Activated CD4-positive, alpha-beta T cell treated with anti-CD3 and anti-CD28 coated beads for 48 hours (primary cell): ENCODE measurements around the gene TELO2.

Experiments used
- DNase-seq: peaks from one replicate; pipeline ENCODE4 v3.0.0-alpha.2; 2020

Gene TELO2

DNA sequence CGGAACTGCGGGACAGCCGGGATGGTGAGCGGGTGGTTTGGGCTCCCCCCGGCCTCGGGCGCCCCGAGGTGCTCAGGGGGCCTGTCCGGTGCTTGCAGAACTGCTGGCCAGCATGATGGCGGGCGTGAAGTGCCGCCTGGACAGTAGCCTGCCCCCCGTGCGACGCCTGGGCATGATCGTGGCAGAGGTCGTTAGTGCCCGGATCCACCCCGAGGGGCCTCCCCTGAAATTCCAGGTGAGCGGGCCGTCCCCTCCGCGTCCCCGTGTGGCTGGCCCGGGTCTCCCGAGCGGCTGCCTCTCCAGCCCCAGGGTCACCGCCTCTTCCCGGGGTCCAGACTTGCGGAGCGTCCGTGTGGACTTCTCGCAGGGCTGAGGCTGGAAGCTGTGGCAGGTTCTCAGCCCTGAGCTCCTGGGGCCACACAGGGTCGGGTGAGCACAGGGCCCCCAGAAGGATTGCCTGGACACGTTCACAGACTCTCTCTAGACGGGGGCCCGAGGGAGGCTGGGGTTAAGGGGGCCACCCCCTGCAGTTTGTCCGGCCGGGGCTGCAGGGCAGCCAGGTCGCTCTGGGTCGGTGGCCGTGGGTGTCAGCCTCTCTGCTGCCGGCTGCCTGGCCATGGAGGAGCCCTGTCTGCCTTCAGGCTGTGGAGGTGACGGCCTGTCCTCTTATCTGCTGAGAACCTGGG lies 7.4 kb downstream of the TELO2 start:
- no peak for DNase-seq

DNA sequence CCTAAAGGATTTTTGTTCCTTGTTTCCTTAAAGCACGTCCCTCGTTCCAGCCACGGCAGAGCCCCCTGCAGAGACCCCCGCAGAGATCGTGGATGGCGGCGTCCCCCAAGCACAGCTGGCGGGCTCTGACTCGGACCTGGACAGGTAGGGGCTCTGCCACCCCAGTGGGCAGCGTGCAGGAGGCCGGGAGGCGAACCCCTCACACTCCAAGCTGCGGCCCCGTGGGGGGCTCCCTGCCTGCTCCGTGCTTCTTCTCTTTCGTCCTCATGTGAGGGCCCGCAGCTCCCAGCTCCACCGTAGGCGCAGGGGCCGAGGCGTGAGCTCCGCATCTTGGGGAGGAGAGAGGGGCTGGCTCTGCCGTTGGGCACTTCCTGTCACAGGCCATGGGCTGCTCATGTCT lies 8.5 kb downstream of the TELO2 start:
- DNase-seq, result no peak

DNA sequence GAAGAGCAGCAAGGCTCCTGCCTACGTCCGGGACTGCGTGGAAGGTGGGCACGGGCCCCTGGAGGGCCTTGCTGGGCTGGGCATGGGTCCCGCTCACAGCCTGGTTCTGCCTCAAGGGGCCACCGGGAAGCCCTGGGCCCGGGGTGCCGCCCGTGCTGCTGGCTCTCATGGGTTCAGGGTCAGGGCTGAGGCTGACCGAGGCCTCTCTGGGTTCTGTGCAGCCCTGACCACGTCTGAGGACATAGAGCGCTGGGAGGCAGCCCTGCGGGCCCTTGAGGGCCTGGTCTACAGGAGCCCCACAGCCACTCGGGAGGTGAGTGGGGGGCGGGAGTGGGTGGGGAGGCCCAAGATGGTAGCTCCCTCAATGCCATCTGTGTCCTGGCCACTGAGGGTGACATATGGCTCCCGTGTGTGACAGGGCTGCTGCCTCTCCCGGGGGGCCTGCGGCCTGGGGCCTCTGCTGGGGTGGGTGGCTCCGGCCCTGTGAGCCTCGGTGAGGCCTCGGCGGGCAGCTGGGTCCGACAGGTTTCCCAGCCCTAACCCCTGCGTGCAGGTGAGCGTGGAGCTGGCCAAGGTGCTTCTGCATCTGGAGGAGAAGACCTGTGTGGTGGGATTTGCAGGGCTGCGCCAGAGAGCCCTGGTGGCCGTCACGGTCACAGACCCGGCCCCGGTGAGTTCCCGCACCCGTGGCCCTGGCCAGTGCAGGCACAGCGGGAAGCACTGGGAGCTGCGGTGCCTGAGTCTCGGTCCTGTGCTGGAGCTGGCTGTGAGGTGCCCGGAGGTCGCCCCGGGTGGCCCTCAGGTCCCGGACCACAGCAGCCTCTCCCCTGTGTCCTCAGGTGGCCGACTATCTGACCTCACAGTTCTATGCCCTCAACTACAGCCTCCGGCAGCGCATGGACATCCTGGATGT lies 9.2 kb downstream of the TELO2 start:
- no peak for DNase-seq

DNA sequence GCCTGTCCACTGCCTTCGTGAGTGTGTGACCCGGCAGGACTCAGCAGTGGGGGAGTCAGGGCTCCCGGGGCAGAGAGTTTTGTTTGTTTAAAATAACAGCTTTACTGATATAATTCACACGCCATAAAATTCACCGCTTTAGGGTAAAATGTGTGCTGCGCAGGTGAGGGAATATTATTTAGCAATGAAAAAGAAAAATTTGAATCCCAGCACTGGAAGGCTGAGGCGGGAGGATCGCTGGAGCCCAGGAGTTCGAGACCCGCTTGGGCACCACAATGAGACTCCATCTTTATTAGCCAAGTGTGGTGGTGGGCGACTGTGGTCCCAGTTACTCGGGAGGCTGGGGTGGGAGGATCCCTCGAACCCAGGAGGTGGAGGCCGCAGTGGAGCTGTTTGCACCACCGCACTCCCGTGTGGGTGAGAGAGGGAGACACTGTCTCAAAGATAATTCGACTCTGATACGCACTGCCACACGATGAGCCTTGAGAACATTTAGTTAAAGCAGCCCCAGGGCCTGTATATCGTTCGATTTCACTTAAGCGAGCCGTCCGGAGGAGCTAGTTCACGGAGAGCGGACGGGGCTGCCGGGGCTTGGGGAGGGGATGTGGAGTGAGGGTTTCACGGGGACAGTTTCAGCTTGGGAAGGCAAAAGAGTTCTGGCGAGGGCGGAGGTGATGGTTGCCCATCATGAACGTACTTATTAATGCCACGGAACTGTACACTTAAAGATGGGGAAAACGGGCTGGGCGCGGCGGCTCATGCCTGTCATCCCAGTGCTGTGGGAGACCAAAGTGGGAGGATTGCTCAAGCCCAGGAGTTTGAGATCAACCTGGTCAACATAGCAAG lies 10.2 kb downstream of the TELO2 start:
- DNase-seq, result no peak

DNA sequence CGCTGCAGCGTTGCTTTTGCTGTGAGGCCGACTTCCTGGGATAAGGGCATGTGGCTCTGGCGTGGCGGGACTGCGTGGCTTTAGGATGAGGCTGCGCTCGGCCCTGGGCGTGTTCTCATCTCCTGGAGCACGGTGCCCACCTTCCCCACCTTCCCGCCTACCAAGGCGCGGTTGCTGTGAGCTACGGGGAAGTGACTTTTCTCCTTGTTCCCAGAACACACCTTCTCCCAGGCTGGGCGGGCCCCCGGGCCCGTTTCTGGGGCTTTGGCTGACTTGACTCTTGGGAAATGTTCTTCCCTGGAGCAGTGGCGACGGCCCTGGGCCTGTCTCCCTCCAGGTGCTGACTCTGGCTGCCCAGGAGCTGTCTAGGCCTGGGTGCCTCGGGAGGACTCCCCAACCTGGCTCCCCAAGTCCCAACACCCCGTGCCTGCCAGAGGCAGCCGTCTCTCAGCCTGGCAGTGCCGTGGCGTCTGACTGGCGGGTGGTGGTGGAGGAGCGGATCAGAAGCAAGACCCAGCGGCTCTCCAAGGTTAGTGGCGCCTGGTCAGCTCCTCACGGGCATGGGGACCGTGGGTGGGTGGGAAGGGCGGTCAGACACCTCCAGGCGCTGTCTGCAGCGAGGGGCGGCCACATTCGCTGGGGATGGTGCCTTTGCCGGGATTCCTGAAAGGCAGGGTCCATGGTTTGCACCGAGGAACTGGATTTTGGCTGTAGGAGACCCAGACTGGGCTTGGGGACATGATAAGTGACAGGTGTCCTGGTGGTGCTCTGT lies 12.1 kb downstream of the TELO2 start:
- no peak for DNase-seq

DNA sequence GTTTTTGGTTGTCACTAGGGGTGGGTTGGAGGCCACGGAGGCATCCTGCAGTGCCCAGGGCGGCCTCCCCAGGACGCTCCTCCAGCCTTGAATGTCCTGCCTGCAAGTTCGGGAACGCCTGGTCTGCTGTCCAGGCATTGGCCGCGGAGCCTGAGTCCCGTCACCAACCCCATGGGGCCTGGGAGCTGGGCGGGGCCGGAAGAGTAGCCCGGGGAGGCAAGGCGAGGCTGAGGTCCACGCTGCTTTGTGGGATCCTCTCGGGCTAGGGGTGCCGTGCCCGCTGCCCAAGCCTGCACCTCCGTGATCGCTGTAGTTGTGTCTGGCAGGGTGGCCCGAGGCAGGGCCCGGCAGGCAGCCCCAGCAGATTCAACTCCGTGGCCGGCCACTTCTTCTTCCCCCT lies 12.8 kb downstream of the TELO2 start:
- DNase-seq, result no peak

DNA sequence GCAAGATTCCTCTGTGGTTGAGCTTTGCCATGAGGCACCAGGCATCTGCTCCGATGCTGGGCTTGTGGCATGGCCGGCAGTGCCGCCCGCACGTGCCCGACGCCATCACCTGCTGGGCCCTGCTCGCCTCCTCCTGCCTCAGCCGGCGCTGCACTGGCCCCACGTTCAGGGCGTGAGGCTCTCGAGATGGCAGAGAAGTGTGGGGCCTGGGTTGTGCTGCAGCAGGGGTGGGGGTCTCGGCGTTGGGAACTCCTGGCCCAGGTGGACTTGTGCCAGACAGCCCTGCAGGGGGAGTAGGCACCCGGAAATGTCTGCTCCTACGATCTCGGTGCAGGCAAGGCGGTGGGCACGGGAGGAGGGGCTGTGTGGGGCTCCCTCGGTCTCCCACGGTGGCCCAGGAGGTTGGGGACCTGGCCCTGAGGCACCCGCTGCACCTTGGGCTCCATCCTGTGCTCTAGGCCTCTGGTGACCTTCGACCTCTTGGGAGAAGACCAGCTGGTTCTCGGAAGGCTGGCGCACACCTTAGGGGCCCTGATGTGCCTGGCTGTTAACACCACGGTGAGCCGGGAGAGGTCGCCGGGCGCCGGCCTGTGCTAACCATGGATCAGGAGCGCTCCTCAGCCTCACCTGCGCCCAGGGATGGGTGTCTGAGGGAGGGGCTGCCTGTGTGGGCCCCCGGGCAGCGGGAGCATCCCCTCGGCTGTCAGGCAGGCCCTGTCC lies 13.5 kb downstream of the TELO2 start:
- DNase-seq, result no peak

DNA sequence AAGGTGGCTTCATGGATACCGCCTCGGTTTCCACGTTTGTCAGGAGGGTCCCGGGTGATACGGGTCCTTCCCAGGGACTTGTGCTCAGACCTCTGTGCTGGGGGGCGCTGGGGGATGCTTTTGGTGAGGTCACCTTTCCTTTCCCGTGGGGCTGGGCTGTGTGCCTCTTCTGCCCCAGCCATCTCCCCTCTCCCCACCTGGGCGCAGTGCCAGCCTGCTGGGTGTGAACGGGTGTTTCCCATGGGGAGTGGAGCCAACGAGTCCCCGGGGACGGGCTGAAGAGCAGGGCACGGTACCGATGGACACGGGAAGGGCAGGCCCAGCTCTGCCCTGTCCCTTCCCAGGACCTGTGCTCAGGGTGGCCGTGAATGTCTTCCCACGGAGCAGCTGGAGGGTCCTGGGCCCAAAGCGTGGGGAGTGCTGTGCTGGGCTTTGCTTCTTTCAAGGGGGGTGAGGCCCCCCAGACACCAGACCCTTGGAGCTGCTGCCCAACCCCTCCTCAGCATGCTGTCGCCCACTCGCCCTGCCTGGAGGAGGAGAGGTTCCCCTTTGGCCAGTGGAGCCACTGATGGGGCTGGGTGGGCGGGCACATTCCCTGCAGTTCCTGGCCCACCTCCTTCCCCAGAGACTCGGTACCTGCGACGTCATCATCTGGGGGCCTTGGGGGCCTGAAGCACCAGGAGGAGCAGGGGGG lies 15.5 kb downstream of the TELO2 start:
- DNase-seq, result no peak

DNA sequence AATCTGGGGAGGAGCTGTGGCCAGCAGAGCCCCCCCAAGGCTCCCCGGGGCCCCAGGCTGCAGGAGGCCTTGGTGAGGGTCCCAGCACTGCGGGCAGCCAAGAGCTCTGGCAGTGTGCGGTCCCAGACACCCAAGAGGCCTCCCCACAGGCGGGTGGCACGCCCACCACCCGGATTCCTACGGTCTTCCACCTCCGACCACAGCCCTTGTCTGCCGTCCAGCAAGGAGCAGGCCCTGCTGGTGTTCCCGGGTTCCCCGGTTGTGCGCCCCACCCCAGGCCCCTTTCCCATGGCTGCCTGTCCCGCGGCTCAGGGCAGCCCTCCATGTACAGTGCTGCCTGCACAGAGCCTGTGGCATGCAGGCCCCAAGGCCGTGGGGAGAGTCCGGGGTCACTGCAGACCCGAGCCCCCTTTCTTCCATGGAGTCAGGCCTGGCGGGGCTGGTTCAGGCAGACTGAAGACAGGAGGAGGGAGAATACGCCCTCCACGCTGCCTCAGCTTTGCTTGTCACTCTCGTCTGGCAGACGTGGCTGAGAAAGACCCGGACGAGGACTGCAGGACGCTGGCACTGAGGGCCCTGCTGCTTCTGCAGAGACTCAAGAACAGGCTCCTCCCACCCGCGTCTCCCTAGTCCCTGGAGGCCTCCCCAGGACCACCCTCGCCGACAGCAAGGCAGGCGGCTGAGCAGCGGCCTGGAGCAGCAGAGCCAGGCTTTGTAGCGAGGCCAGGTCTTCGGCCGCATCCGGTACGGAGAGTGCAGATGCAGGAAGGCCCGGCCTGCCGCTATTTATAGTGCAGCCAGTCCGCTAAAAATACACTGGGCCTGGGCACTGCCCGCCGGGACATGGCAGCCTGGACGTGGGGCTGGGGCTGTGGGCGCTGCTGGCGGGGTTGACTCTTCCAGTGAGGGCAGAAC lies 16.4 kb downstream of the TELO2 start:
- no peak for DNase-seq

DNA sequence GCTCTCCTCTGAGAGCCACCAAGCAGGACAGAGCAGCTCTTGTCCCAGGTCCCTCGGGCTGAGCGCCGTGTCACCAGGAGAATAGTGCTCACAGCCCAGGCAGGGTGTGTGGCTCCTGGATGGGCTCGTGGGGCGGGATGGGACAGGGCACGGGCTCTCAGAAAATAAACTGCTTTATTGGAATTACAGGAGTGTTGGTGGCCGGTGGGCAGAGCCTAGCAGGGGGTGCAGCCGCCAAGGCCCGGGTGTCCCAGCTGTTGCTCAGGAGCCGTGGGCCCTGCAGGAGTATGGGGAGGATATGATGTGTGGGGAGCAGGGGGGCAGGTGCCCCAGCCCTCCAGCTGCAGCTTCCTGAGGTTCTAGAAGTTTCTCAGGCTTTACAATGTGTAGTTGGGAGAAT lies 17.1 kb downstream of the TELO2 start:
- DNase-seq, result no peak

DNA sequence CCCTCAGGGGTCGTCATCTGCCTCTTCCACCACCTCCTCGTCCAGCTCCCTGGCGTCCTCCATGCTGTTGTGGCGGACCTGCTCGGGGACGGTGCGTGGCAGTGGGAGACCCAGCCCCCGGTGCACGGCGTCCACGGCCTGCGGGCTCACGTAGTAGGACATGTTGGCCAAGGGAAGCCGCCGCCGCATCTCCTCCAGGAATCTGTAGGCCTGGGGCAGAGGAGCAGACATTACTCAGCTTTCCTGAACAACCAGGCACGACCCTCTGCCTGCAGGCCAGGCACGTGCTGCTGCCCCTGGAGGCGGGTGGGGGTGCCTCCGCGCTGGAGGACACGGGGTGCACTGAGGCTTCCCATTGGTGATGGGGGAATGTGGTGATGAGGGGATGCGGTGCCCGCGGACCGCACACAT lies 17.8 kb downstream of the TELO2 start:
- DNase-seq, result no peak

DNA sequence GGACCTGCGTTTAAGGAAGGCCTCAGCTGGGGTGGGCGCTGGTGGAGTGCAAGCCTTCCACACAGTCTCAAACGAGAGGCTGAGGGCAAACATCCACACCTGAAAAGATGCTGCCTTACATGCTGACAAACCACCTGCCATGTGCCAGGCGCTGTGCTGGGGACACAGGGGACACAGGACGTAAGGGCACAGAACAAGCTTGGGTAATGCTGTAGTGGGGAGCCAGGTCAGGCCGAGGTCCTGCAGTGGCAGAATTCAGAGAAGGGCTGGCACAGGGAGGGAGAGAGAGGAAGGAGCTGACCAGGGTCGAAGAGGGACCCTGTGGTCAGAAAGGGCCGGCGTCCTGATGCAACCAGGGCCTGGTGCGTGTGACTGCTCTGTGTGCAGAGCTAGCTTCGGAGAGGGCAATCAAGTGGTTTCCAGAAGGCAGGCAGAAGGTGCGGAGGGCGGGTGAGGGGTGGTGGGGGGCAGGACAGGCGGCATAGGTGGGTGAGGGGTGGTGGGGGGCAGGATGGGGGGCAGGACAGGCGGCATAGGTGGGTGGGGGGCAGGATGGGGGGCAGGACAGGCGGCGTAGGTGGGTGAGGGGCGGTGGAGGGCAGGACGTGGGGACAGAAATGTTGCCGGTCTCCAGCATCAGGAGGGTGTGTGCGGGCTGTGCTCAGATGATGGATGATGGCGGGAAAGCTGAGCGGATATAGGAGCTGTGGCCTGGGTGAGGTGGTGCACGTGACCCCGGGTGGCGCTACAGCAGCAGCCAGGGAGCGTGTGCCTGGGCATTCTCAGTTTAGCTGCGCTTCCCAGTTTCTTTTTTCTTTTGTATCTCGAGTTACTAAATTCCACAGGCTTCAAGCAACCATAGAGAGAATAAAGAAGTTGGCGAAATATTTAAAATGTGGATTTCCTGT lies 18.8 kb downstream of the TELO2 start:
- no peak for DNase-seq

DNA sequence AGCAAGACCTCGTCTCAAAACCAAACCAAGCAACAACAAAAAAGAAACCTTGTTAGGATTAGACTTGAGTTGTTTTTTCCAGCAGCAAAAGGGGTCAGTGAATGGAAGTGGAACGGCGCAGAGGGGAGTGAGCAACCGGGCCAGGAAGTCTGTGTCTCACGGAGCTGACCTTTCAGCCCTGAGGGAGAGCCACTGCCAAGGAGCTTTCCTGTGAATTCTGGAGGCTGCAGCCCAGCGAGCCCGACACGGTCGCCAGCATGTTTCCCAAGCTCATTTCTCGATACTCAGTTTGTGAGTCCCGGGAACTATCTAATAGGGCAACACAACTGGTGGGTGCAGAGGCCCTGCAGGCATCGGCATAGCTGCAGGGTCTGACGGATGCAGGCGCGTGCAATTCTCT lies 19.6 kb downstream of the TELO2 start:
- no peak for DNase-seq

DNA sequence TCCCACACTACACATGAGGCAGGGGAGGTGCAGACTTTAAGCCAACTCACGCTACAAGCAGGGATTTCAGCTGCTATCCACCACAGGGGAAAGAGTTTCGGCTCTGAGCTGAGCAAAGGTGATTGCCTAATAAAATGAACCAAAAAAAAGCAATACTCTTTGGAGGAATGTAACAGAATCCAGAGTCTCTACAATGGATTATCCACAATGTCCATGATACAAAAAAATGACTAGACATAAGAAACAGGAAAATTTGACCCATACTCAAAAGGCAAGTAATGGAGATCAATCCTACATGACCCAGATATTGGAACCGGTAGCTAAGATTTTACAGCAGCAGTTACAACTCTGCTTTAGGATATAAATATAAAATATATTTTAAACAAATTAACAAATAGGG lies 21.3 kb downstream of the TELO2 start:
- DNase-seq, result no peak

DNA sequence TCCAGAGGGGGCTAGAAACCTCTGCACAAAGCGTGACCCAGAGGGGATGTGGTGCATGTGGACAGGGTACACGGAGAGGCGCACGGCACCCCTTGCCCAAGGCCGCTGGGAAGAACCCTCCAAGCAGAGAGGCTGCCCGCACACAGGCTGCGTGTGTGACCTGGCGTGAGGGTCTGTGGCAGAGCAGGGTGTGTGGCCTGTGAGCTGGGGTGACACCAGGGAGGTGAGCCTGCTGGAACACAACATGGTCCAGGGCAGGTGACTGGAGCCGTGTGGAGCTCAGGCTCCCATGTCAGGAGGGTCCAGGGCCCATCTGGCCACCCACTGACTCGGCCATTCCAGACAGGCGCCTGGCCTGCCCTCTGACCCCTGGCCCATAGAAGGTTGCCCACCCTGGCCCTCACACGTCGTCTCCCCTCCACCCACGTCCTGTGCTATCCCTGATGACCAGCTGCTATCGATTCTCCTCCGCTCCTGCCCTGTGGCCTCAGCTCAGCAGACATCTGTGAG lies 25.5 kb downstream of the TELO2 start:
- DNase-seq, result no peak

DNA sequence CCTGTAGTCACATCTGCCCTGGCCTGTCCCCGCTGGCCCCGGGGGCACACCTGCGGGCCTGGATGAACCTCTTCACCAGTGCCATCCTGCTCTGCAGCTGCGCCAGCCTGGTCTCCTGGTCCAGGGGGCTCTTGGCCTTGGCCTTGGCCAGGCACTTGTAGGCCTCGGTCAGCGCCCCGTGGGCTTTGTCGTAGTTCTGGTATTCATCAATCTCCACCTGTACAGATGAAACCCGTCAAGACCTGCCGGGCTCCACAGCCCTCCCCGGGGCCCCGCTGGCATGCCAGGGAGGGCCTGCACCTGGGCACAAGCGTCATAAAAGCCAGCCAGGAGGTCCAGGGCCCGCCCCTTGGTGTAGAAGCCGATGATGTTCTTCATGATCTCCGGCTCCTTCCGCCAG lies 26.7 kb downstream of the TELO2 start:
- no peak for DNase-seq

DNA sequence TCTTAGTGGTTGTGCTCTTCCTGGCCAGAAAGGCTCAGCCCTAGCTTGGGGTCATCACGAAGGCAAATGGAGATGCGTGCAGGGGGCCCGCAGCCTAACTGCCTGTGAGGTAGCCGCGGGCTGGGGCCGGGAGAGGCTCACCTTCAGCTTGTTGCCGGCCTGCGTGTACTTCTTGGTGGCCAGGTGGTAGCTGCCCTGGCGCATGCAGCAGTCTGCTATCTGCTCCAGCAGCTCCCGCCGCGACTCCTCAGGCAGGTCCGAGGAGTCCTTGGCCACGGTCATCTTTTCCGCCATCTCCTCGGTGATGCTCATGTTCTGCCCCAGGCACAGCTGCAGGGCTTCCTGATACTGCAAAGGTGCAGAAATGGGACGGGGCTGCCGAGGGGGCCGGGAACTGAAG lies 27.3 kb downstream of the TELO2 start:
- no peak for DNase-seq

DNA sequence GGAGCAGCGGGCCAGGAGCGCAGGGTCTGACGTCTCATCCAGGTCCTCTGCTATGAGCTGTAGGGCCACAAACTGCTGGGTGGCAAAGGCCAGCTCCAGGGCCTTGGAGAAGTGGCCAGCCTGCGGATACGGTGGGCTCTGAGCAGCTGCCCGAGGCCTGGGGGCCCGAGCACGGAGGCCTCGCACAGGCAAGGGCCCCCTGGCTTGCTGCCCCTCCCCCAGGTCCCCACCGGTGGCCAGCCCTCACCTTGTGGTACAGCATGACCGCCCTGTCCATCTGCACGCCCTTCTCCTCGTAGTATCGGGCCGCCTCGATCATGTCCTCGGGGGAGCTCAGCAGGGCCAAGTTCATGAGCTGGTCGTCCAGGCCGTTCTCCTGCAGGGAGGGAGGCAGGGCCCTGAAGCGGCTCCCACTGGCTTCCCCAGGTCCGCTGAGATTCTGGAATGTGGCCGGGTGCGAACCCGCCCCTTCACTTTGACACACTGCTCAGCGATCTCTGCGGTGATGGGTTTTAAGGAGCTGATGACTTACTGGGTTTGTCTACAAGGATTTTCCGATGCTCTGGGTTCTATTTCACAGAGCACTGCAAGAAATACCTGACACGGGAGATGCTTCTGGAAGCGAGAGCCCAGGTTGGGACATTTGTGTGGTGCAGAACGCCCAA lies 30.6 kb downstream of the TELO2 start:
- DNase-seq, result no peak
